Measurements from ENCODE around the gene BDH1.
"Not testable (repeated sequence)": the region's sequence is repeated elsewhere in the genome, so short reads cannot be mapped to it uniquely, and the experiment has no call there.

The BDH1 gene

DNA sequence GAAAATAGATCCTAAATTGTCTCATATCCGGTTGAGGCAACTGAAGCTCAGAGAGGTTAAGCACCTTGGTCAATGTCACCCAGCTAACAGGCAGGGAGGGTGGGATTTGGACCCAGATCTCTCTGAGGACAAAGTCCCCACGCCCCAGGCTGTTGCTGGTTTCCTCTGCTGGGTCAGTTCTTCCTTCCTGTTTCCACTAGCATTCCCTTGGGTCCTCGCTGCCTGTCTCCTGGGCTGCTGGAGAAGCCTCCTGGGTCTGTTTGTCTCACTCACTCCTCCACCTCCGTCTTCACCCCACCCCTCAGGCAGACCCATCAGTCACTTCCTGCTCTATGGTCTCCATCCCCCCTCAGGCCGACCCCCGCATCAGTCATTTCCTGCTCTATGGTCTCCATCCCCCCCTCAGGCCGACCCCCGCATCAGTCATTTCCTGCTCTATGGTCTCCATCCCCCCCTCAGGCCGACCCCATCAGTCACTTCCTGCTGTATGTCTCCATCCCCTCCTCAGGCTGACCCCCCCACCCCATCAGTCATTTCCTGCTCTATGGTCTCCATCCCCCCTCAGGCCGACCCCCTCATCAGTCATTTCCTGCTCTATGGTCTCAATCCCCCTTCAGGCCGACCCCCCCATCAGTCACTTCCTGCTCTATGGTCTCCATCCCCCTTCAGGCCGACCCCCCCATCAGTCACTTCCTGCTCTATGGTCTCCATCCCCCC is 38.7 kb downstream of the BDH1 start:
- H3K4me3 ChIP-seq (ENCODE audit: low read depth in 1 of 2, low read length in 2 of 2); H3K9me3 ChIP-seq (ENCODE audit: low read length); H3K4me1 ChIP-seq (ENCODE audit: insufficient read depth, low read length); H3K36me3 ChIP-seq (ENCODE audit: insufficient read depth, low read length); H3K9ac ChIP-seq (ENCODE audit: low read length); H3K27me3 ChIP-seq (ENCODE audit: control insufficient read depth in 1 of 2, insufficient read depth in 2 of 2, low read length in 2 of 2); H3K27ac ChIP-seq (ENCODE audit: low read depth, low read length): not testable (repeated sequence)

DNA sequence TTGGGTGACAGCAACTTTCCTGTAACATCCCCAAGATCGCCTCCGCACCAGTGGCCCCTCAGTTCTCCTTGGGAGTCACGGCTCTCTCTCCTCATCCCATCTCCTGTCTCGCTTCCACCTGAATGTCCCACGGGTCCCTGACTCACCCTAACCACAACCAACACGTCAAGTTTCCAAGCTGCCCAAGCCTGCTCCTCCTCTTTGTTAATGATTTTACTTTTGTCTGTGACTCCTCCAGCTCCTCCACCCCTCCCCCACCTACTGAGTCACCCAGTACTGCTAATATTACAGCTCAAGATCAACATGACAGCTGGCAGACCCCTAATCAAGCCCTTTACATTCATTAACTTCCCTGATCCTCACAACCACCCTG is 39.3 kb downstream of the BDH1 start:
- H3K36me3 ChIP-seq (ENCODE audit: insufficient read depth, low read length), result no peaks in the 10 kb centered on the region
- no peak overlapping the region for H3K27ac ChIP-seq (ENCODE audit: low read depth, low read length)
- H3K9ac ChIP-seq (ENCODE audit: low read length), result no peak overlapping the region
- no peak overlapping the region for H3K4me3 ChIP-seq (ENCODE audit: low read depth in 1 of 2, low read length in 2 of 2)
- H3K27me3 ChIP-seq (ENCODE audit: control insufficient read depth in 1 of 2, insufficient read depth in 2 of 2, low read length in 2 of 2), result no peaks in the 10 kb centered on the region
- no peaks in the 10 kb centered on the region for H3K9me3 ChIP-seq (ENCODE audit: low read length)
- no peaks in the 10 kb centered on the region for H3K4me1 ChIP-seq (ENCODE audit: insufficient read depth, low read length)

DNA sequence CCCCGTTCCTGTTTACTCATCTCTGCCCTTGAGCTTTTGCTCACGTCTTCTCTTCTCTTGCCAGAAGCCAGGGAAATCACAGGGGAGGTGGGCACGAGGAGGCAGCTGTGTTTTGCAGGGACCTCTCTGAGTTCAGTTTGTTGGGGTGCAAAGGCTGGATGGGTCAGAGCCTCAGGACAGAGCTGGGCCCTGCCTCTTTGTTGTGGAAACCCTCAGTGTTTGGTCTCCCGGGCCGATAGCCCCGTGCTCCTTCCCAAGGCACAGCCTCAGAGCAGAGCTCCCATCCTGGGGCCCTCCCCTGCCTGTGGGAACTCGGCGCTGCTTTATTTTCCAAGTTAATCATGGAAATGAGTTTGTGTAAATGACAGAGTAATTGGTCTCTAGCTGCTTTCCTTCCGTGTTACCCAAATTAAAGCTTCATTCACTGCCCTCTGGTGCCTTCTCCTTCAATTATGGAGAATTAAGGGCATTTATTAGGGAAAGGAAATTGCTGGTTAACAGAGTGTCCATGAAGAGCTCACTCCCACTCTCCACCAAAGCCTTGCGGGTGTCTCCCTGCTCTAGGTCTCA is 40.9 kb downstream of the BDH1 start:
- no peak overlapping the region for H3K4me3 ChIP-seq (ENCODE audit: low read depth in 1 of 2, low read length in 2 of 2)
- H3K4me1 ChIP-seq (ENCODE audit: insufficient read depth, low read length), result no peaks in the 10 kb centered on the region
- no peaks in the 10 kb centered on the region for H3K36me3 ChIP-seq (ENCODE audit: insufficient read depth, low read length)
- H3K27ac ChIP-seq (ENCODE audit: low read depth, low read length), result no peak overlapping the region
- no peaks in the 10 kb centered on the region for H3K9me3 ChIP-seq (ENCODE audit: low read length)
- no peak overlapping the region for H3K9ac ChIP-seq (ENCODE audit: low read length)
- H3K27me3 ChIP-seq (ENCODE audit: control insufficient read depth in 1 of 2, insufficient read depth in 2 of 2, low read length in 2 of 2), result no peaks in the 10 kb centered on the region

DNA sequence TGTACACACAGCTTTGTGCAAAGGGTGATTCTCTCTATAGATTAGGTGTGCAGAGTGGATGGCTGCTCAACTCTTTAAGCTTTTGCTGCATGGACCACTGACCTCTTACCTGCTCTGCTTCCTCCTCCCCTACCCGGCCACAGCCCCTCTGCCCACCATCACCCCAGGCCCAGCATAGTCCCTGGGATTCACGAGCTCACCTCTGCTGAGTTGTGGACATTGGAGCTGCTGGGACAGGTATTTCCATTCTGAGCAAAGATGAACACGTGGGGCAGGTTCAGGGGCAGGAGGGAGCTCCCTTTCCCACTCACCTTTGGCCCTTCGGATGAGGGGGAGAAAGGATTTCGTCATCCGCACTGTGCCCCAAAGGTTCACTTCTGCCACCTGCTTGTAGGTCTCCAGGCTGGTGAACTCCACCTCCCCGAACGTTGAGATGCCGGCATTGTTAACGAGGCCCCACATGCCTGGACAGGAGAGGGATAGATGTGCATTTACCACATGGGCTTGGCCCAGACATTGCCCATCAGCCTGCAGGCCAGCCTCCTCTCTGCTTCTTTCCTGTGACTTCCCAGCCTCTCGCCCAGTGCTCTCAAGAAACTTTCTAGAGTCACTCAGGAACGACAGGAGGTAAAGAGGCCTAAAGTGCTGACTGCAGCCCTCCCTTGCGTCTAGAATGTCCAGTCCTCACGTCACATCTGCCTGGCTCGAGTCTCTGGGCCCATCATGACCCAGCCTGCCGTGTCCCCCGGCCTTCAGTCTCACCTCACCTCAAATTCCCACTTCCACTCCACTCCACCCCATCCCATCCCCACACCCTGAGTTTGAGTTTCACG is 41.6 kb downstream of the BDH1 start:
- H3K27ac ChIP-seq (ENCODE audit: low read depth, low read length), result no peak overlapping the region
- no peaks in the 10 kb centered on the region for H3K36me3 ChIP-seq (ENCODE audit: insufficient read depth, low read length)
- H3K4me3 ChIP-seq (ENCODE audit: low read depth in 1 of 2, low read length in 2 of 2), result no peak overlapping the region
- no peak overlapping the region for H3K9ac ChIP-seq (ENCODE audit: low read length)
- H3K9me3 ChIP-seq (ENCODE audit: low read length), result no peaks in the 10 kb centered on the region
- H3K4me1 ChIP-seq (ENCODE audit: insufficient read depth, low read length), result no peaks in the 10 kb centered on the region
- no peaks in the 10 kb centered on the region for H3K27me3 ChIP-seq (ENCODE audit: control insufficient read depth in 1 of 2, insufficient read depth in 2 of 2, low read length in 2 of 2)

DNA sequence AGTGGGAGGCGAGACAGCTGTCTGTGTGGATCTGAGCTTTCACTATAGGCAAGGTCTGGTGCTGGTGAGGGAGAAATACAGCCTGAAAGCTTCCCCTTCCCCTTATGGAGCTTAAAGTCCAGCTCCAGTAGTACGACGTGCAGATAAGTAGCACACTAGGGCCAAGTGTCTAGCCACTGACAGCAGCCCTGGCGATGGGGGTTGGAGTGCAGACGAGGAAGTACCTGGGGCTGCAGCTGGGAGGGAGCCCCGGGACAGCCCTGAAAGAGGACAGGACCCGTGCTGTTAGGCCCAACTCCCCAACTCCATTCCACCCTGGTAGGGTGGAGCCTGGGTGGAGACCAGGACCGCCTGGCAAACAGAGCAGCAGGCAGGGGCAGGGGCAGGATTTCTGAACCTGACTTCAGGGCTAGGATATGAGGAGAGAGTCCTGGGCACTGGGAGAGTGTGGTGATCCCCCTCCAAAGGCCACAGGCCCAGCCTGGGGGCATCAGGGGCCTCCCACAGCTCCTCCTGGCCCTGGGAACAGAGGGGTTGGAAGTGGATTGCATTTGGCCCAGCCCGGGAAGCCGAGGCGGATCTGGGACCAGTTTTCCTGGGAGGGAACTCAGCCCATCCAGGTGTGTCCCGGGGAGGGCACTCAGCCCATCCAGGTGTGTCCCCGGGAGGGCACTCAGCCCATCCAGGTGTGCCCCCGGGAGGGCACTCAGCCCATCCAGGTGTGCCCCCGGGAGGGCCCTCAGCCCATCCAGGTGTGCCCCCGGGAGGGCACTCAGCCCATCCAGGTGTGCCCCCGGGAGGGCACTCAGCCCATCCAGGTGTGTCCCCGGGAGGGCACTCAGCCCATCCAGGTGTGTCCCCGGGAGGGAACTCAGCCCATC is 42.8 kb downstream of the BDH1 start:
- Histone ChIP-seq H3K4me1 (ENCODE audit: insufficient read depth, low read length) (no peaks in the 10 kb centered on the region), H3K9ac (ENCODE audit: low read length) (no peak overlapping the region), H3K27me3 (ENCODE audit: control insufficient read depth in 1 of 2, insufficient read depth in 2 of 2, low read length in 2 of 2) (no peaks in the 10 kb centered on the region), H3K27ac (ENCODE audit: low read depth, low read length) (no peak overlapping the region), H3K4me3 (ENCODE audit: low read depth in 1 of 2, low read length in 2 of 2) (no peak overlapping the region), H3K36me3 (ENCODE audit: insufficient read depth, low read length) (no peaks in the 10 kb centered on the region), H3K9me3 (ENCODE audit: low read length) (no peaks in the 10 kb centered on the region)

DNA sequence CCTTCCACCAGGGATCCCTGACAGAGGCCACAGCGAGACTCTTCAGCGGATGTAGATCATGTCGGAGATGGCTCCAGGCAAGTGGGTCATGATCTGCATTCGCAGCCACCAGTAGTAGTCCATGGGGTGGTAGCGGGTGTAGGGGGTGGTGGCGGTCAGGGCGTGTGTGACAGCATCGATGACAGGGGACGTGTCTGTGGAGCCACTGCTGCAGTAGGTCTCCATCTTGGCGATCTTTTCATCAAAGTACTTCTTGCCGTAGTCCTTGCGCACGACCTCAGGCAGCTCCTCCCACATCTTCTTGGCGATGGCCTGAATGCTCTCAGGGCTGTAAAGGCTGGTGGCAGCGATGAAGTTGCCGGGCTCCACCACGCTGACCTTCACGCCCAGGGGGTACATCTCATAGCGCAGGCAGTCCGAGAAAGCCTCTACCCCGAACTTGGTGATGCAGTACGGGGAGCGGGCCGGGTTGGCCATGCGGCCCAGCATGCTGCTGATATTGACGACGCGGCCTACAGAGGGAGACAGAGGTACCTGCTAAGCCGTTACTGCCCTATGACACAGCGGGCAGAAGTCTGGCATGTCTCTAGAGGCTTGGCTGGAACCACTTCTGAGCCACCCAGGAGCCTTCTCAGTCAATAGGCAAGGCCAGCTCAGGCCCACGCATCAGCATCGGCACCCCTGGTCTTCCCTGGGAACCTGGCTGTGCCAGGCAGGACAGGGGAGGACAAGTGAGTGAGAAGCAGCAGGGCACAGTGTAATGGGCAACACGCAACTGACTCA is 43.7 kb downstream of the BDH1 start:
- Histone ChIP-seq H3K36me3 (ENCODE audit: insufficient read depth, low read length) (no peaks in the 10 kb centered on the region), H3K9me3 (ENCODE audit: low read length) (no peaks in the 10 kb centered on the region), H3K9ac (ENCODE audit: low read length) (no peak overlapping the region), H3K27ac (ENCODE audit: low read depth, low read length) (no peak overlapping the region), H3K27me3 (ENCODE audit: control insufficient read depth in 1 of 2, insufficient read depth in 2 of 2, low read length in 2 of 2) (no peaks in the 10 kb centered on the region), H3K4me1 (ENCODE audit: insufficient read depth, low read length) (no peaks in the 10 kb centered on the region), H3K4me3 (ENCODE audit: low read depth in 1 of 2, low read length in 2 of 2) (no peak overlapping the region)

DNA sequence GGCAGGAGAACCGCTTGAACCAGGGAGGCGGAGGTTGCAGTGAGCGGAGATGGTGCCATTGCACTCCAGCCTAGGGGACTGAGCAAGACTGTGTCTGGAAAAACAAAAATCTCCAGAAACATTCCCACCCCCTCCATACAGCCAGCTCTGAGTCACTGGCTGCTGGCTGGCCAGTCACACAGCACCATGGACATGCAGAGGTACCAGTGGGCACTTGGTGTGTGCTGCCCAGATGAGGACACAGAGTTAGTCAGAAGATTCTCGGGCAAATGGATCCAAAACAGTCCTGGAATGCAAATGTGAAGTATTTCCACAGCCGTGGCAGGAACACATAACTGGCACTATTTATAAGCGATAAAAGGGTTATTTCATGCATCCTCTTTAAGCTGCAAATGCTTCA is 44.6 kb downstream of the BDH1 start:
- H3K36me3 ChIP-seq (ENCODE audit: insufficient read depth, low read length), result no peaks in the 10 kb centered on the region
- no peaks in the 10 kb centered on the region for H3K4me1 ChIP-seq (ENCODE audit: insufficient read depth, low read length)
- H3K27me3 ChIP-seq (ENCODE audit: control insufficient read depth in 1 of 2, insufficient read depth in 2 of 2, low read length in 2 of 2), result no peaks in the 10 kb centered on the region
- no peak overlapping the region for H3K4me3 ChIP-seq (ENCODE audit: low read depth in 1 of 2, low read length in 2 of 2)
- no peaks in the 10 kb centered on the region for H3K9me3 ChIP-seq (ENCODE audit: low read length)
- no peak overlapping the region for H3K9ac ChIP-seq (ENCODE audit: low read length)
- no peak overlapping the region for H3K27ac ChIP-seq (ENCODE audit: low read depth, low read length)

DNA sequence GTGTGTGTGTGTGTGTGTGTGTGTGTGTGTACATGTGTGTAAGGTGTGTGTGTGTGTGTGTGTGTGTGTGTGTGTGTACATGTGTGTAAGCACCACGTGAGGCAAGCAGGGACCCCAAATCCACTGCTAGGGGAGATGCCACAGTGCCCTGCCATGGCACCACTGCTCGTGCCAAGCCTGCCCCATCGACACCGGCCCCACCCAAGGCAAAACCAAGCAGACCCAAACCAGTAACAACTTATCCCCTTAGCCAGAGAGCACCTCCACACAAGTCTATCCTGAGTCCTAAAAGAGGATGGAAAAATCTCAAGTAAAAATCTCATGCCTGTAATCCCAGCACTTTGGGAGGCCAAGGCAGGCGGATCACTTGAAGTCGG is 45.1 kb downstream of the BDH1 start:
- H3K27me3 ChIP-seq (ENCODE audit: control insufficient read depth in 1 of 2, insufficient read depth in 2 of 2, low read length in 2 of 2), result no peaks in the 10 kb centered on the region
- no peaks in the 10 kb centered on the region for H3K9me3 ChIP-seq (ENCODE audit: low read length)
- no peaks in the 10 kb centered on the region for H3K4me1 ChIP-seq (ENCODE audit: insufficient read depth, low read length)
- peak overlapping the region in 1 of 2 donors; percentile 49 for H3K4me3 ChIP-seq (ENCODE audit: low read depth in 1 of 2, low read length in 2 of 2)
- H3K9ac ChIP-seq (ENCODE audit: low read length), result no peak overlapping the region
- H3K36me3 ChIP-seq (ENCODE audit: insufficient read depth, low read length), result no peaks in the 10 kb centered on the region
- no peak overlapping the region for H3K27ac ChIP-seq (ENCODE audit: low read depth, low read length)

DNA sequence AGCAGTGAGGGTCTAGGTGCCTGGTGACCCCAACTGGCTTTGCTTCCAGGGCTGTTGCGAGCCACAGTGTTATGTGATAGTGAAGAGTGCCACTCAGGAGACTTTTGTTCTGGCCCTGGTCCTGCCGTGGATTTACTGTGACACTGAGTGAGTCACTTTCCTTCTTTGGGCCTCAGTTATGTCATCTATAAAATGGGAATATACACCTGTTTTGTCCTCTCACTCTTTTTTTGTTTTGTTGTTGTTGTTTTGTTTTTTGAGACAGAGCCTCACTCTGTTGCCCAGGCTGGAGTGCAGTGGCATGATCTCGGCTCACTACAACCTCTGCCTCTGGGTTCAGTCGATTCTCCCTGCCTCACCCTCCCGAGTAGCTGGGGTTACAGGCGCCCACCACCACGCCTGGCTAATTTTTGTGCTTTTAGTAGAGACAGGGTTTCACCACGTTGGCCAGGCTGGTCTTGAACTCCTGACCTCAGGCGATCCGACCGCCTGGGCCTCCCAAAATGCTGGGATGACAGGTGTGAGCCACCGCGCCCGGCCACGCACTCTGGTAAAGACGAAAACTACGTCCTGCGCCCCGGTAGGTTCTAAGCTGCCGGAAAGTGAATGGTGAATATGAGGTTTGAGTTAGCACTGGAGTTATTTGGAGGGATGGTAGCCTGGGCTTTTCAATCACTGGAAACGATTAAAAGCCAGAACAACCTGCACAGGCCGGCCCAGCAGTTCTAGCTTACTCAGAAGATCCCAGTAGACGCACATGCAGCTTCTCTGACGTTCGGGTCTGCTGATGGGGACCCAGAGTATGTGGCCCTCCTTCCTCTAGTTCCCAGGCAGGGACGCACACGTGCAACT is 46.6 kb downstream of the BDH1 start:
- peak overlapping the region; percentile 8 for H3K9ac ChIP-seq (ENCODE audit: low read length)

DNA sequence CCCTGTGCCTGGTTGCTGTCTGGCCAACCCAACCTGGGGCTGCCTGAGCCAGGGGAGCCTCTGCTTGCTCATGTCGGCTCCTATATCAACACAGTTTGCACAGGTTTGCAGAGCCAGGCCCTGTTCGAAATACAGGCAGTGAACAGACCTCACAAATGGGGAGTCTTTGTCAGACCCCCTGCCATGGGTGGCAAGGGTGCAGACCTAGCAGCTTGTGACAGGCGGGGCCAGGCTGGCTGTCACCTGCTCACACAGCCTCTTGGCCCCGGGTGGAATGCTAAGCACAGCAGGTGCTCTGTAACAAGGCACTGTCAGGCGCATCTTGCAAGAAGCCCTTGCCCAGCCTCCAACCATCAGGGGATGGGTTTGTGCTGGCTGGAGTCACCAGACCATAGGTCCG is 47.3 kb downstream of the BDH1 start:
- Histone ChIP-seq H3K9me3 (ENCODE audit: low read length) (no peaks in the 10 kb centered on the region), H3K4me1 (ENCODE audit: insufficient read depth, low read length) (no peaks in the 10 kb centered on the region), H3K4me3 (ENCODE audit: low read depth in 1 of 2, low read length in 2 of 2) (no peak overlapping the region), H3K27ac (ENCODE audit: low read depth, low read length) (no peak overlapping the region), H3K27me3 (ENCODE audit: control insufficient read depth in 1 of 2, insufficient read depth in 2 of 2, low read length in 2 of 2) (no peaks in the 10 kb centered on the region), H3K9ac (ENCODE audit: low read length) (no peak overlapping the region), H3K36me3 (ENCODE audit: insufficient read depth, low read length) (no peaks in the 10 kb centered on the region)

More for the DNA sequence above, 46.6 kb downstream of the BDH1 start:
- no peaks in the 10 kb centered on the region for H3K36me3 ChIP-seq (ENCODE audit: insufficient read depth, low read length)
- H3K27ac ChIP-seq (ENCODE audit: low read depth, low read length), result no peak overlapping the region
- H3K27me3 ChIP-seq (ENCODE audit: control insufficient read depth in 1 of 2, insufficient read depth in 2 of 2, low read length in 2 of 2), result no peaks in the 10 kb centered on the region
- no peaks in the 10 kb centered on the region for H3K4me1 ChIP-seq (ENCODE audit: insufficient read depth, low read length)
- no peaks in the 10 kb centered on the region for H3K9me3 ChIP-seq (ENCODE audit: low read length)
- peak overlapping the region; percentile 49 to 80 for H3K4me3 ChIP-seq (ENCODE audit: low read depth in 1 of 2, low read length in 2 of 2)

Data from muscle layer of colon (tissue), 2 donors.